H54 (cell line): Measurements from ENCODE around the gene NEGR1.

Source experiments
- DNase-seq: peaks from one replicate; pipeline ENCODE4 v3.0.0; 2011; ENCODE audit warnings: low spot score, mixed read lengths; ENCODE audit not compliant: insufficient read length
- FAIRE-seq: peaks from 3 replicates; lab custom pipeline; 2011; peaks lifted over from hg19 to GRCh38; lab: Jason Lieb, UNC
- POLR2A ChIP-seq: IDR thresholded peaks from 2 replicates; pipeline ENCODE4 v1.6.1; 2011; ENCODE audit warnings: low read depth, mild to moderate bottlenecking, low read length

Gene NEGR1

DNA sequence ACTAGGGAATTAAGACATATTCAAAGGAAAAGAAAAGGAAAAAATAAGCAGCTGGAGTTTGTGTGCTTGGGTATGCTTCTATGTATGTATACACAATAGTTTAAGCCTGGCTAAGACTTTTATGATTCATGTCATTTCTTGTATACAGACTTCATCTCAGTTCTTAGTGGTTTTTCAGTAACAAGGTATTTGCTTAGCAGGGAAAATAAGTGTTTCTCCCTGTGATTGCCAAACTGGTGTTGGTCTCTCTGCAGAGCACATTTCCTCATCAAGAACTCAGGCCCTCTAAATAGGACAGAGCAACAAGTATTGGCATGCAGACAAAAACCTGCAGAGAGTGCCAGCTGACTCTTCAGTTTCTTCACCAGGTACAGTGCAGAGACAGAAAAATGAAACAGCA lies 717.1 kb downstream of the NEGR1 start:
- DNase-seq = no peak
- TF ChIP-seq POLR2A = no peak
- no peak for FAIRE-seq

DNA sequence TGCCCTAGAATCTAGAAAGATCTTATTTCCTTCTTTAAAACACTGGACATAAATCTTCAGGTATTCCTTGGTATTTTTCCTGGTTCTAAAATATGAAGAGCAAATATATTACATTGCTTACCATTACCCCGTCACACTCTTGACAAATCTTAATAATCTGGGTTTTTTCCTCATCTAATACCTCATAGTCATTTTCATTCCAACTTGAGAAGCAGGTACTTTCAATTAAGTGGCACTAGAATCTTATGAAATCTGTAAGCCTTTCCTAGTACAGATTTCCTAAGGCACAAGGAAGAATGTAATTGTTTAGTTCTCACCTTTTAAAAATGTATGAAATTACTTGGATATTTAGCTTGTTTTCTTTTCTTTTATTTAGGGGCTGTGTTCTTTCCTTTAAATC lies 720.0 kb downstream of the NEGR1 start:
- DNase-seq (no peak), FAIRE-seq (no peak)
- no peak for TF ChIP-seq POLR2A

DNA sequence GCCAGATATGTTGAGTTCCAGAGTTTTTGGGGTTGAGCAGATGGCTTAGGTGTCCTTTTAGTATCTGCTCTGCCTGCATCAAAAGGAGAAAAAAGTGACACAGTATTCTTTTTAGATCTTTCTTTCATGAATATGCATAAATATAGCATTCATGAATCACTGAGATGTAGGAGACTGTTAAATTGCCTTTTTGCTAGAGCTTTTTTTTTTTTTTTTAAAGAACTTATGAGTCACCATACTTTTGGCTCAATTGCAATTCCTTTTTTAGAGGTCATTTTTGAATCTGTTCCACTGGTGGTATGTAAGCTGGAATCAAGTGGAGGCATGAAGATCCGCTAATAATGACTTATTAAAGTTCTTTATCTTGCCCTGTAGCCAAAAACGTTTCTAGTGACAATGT lies 720.6 kb downstream of the NEGR1 start:
- FAIRE-seq (no peak), DNase-seq (no peak)
- no peak for TF ChIP-seq POLR2A

DNA sequence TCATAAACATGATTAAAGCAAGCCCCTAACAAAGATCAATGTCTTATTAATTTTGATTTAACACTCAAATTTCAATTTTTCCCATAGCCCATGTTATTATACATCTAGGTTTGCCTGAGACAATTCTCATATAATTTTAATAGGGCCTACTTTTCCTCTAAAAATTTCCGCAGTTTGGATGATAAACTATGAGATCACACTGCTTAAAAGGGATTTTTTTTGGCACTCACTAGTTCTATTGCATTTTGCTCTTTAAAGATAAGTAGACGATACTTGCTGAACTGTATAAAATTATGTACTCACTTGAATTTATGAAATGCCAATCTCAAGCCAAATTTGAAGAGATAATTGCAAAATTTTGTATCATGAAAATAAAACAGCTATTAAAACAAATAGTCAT lies 721.1 kb downstream of the NEGR1 start:
- no peak for FAIRE-seq
- TF ChIP-seq POLR2A = no peak
- DNase-seq = no peak

DNA sequence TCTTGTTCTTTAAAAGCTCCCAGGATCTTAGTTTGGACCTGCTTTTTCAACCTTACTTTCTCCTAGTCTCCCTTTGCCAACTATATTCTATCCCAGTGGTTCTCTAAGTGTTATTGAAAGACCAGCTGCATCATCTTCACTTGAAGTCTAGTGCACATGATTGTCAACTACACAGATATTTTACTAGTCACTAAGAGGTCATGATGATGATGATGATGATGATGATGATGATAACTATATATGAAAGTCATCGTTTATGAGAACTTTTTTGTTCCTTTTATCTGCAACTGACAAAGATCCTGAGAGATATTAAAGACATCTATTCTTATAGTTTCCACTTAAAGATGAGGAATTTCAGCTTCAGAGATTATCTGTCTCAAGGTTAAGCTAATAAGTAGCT lies 722.5 kb downstream of the NEGR1 start:
- DNase-seq = no peak
- TF ChIP-seq POLR2A = no peak
- no peak for FAIRE-seq

DNA sequence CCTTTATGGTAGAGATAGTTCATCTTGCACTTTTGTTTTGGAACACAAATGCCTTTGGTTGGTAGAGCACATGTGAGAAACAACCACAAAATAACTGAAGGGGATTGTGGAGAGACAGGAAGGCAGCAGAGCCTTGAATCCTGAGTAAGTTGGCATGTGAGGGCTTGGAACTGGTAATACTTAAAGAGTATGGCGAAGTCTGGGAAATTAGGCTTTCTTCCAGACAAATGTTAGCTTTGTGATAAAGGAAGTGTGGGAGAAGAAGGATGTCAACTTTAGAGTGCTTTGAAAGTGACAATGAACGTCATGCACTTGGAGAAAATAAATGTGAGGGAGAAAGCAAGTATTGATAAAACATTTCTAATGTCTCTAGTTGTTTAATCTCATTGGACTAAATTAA lies 725.2 kb downstream of the NEGR1 start:
- no peak for TF ChIP-seq POLR2A

DNA sequence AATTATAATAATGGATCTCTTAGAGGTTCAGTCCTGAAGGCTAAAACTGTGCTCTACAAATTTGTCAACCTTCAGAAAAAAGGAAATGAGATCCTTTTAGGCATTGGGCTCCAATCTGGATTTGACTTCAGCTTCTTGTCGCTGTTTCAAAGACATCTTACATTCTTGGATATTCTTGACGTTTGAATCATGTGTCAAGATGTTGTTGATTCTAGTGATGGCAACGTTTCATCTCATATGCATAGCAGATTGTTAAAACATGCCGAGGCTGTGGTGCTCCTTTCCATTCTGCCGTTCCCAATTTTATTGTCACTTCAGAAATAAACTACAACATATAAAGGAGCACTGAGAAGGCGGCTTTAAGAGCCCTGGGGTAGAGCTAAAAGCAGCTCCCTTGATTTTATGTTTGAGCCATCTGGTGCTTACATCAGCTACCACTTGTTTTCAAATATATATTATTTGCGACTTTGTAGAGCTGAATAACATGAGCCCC lies 733.9 kb downstream of the NEGR1 start:
- TF ChIP-seq POLR2A = no peak
- FAIRE-seq (no peak), DNase-seq (no peak)

More for the DNA sequence above, 725.2 kb downstream of the NEGR1 start:
- no peak for FAIRE-seq
- no peak for DNase-seq

DNA sequence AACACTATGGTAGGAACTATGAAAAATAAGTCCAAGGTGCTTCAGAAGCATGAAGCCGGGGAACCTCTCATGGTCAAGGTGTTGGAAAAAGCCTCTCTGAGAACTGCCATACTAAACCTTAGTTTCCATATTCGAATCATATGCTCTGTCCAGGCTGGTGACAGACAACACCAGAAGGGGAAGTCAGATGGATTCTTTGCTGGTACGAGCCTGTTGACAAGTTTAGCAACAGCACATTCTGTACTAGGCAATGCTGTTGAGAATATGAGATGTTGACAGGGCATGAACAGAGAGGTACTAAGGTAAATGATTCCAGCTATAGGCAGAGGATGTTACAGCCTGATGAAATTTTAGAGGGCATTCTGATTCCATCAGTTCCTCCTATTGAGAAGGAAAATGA lies 740.2 kb downstream of the NEGR1 start:
- DNase-seq (no peak), FAIRE-seq (no peak)
- TF ChIP-seq POLR2A = no peak

DNA sequence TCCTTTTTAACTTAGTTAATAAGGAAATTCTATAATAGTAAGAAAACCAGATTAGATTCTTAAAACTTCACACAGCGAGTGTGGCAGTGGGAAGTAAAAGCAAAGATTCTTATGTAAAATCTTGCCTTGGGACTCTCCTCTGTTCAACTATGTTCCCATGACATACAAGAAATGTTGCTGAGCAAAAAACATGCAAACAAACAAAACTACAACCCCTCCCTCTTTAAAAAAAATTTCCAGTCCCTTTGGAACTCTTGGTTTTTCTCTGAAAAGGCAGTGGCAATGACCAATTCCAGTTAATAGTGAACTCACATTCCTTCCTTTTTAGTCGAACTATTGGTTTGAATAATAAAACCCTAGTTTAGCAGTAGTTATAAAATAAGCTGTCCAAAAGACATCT lies 748.4 kb downstream of the NEGR1 start:
- no peak for TF ChIP-seq POLR2A
- FAIRE-seq (no peak), DNase-seq (no peak)

DNA sequence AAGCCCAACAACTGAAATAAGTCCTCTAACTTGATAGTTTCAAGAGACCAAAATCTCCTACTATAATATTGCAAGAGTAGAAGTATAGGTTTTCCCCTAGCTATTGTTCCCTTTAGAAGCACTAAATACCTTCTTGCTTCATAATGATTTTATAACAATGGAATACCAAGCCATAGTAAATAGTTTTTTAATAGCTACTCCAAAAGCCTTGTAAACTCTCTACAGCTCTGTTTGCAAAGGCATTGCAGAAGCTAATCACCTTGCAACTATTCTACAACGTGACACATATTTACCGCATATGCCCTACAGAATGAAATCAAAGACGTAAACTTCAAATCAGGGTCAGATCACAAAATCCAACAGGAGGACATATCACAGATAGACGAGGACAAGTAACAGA lies 750.0 kb downstream of the NEGR1 start:
- no peak for FAIRE-seq
- TF ChIP-seq POLR2A = no peak
- no peak for DNase-seq

DNA sequence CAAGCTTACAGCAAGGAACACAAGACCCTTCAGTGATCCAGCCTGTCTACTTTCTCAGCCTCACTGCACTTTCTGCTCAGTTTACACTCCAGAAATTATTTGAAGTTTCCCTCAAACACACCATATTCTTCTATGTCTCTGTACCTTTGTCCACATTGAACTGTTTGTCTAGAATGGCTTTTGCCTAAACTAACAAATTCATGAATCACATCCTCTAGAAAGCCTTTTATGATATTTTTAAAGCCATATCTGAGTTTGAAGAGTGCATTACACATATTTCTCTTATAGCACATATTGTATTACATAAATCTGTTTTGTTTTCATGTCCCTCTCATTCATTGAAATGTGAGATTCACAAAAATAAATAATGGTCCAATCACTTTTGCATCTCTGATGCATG lies 755.5 kb downstream of the NEGR1 start:
- FAIRE-seq (no peak), DNase-seq (no peak)
- TF ChIP-seq POLR2A = no peak

DNA sequence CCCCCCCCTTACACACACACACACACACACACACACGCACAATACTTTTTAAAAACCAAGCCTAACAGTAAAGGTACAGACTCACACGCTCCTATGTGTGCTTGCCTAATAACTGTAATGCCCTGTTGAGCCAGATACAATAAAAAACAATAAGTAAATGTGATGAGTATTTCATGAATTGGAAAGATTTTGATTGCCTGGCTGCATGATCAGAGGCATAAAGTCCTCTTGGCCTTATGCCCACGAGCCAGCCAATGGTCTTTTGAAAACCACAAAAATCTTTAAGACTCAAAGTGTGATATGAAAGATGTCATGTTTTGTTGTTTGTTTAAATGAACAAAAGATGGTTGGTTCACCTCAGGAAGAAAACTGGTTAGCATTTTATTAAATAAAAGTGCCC lies 759.6 kb downstream of the NEGR1 start:
- FAIRE-seq (no peak), DNase-seq (no peak)
- TF ChIP-seq POLR2A = no peak

DNA sequence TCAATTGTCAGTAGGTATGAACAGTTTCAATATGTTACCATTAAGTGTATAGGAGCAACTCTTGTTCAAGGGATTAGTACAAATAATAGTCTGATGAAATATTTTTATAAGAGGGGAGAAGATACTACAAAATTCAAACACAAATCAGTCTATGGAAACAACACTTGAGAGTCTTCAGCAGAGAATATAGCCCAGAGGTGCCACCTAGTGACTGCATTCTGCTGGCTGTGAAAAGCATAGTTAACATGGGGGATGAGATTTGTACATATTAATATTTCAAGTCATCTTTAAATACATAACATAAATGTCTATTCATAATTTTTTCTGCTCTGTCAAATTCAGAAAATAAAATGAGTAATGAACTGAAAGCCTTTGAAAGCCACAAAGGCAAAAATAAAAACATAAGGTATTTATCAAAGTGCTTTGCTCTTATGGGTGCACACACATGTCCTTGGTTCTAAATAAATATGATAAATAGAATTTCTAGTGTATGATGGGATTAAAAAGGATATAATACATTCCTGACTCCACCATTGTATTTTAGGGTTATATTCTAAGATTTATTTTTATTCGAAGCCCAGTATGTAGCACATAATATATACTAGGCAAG lies 760.6 kb downstream of the NEGR1 start:
- FAIRE-seq = no peak
- DNase-seq = no peak
- TF ChIP-seq POLR2A = no peak

DNA sequence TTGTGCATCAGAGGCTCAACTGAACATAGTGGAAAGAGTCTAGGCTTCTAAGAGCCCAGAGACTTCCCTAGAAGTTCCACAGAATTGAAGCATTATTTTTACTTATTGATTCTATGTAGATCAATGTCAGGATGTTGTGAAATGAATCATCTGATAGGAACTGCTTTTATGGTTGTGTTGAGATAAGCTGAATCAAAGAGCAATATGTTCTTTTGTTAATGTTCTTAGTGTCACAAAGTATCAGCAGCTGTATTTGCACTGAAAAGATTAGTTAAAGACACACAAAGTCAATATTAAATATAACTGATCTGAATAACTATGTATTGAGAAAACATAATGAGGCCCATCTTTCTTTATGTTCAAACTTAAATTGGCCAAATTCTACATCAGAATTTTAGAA lies 770.8 kb downstream of the NEGR1 start:
- DNase-seq (no peak), FAIRE-seq (no peak)
- TF ChIP-seq POLR2A = no peak

DNA sequence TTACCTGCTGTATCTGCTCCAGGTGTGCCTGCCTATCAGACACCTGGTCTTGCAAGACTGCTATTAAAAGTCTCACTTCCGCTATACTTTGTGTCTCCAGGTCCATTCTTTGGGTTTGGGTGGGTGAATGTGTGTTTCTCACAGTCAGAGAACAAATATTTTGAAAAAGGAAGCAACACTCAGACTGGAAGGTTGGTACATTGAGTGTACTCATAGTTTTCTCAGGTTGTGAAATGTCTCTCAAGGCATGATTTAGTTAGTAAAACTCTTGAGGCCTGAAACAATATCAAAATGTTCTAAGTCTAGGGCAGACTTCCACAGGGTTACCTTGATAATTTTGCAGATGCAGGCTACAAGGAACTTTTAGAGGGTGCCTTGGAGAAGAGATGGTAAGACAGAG lies 771.6 kb downstream of the NEGR1 start:
- no peak for TF ChIP-seq POLR2A
- DNase-seq = no peak
- no peak for FAIRE-seq
